Karpas-422 (cell line): ENCODE measurements around the gene PLAC8. TPM values are rescaled to one million over a fixed set of nuclear protein-coding genes. Genes with fewer than 3 reads are reported as not detected.

ENCODE experiments used
- DNase-seq: peaks from one replicate; pipeline ENCODE4 v3.0.0-alpha.2; 2015
- H2AFZ ChIP-seq: fragments of 200-600 bp; sonication (generic); 2 replicates; pipeline ENCODE4 v1.6.1; 2014; ENCODE audit warnings: antibody characterized with exemption, low read length, mixed read lengths
- H3K27ac ChIP-seq: fragments of 200-600 bp; sonication (generic); 2 replicates; pipeline ENCODE4 v1.5.1; 2014; ENCODE audit warnings: mild to moderate bottlenecking, low read length, moderate library complexity
- H3K27me3 ChIP-seq: fragments of 200-600 bp; sonication (generic); 2 replicates; pipeline ENCODE4 v1.6.1; 2014; ENCODE audit warnings: low read length, mixed read lengths
- H3K36me3 ChIP-seq: fragments of 200-600 bp; sonication (generic); 2 replicates; pipeline ENCODE4 v1.6.1; 2014; ENCODE audit warnings: low read length, mixed read lengths; ENCODE audit not compliant: insufficient read depth
- H3K4me1 ChIP-seq: fragments of 200-600 bp; sonication (generic); 2 replicates; pipeline ENCODE4 v1.6.1; 2014; ENCODE audit warnings: mild to moderate bottlenecking, low read length, mixed read lengths
- H3K4me2 ChIP-seq: fragments of 200-600 bp; sonication (generic); 2 replicates; pipeline ENCODE4 v1.6.1; 2014; ENCODE audit warnings: low read length, low read depth, mild to moderate bottlenecking; ENCODE audit not compliant: poor library complexity, severe bottlenecking
- H3K4me3 ChIP-seq: fragments of 200-600 bp; sonication (generic); 2 replicates; pipeline ENCODE4 v1.5.1; 2014; ENCODE audit warnings: mild to moderate bottlenecking, antibody characterized with exemption, low read length, mixed read lengths
- H3K79me2 ChIP-seq: fragments of 200-600 bp; sonication (generic); 2 replicates; pipeline ENCODE4 v1.6.1; 2014; ENCODE audit warnings: mild to moderate bottlenecking, low read length, mixed read lengths
- H3K9ac ChIP-seq: fragments of 200-600 bp; sonication (generic); 2 replicates; pipeline ENCODE4 v1.6.0; 2014; ENCODE audit warnings: low read length
- H3K9me2 ChIP-seq: fragments of 200-600 bp; sonication (generic), shearing (Covaris generic); replicated peaks from 2 replicates; pipeline ENCODE4 v1.6.0; 2014; ENCODE audit warnings: mild to moderate bottlenecking, low read length, moderate library complexity; ENCODE audit not compliant: insufficient read depth
- H3K9me3 ChIP-seq: fragments of 300-700, 200-600 bp; sonication (generic); 2 replicates; pipeline ENCODE4 v1.6.1; 2014; ENCODE audit warnings: low read length, mixed read lengths
- H4K20me1 ChIP-seq: fragments of 200-600 bp; sonication (generic); 2 replicates; pipeline ENCODE4 v1.6.1; 2014; ENCODE audit warnings: mild to moderate bottlenecking, antibody characterized with exemption, low read length, low read depth; ENCODE audit not compliant: insufficient read depth
- total RNA-seq: library from RNA; depleted of rRNA; stranded (reverse); fragments of >200 nt; shearing (Covaris generic); gene quantifications from 2 replicates; pipeline ENCODE4 v1.2.3, GENCODE V29; 2014; ENCODE audit warnings: low replicate concordance

Gene PLAC8
- total RNA-seq, 1 experiment from 2014 or later: not detected

GRCh38 chr4:83139514-83140156 lies 25.1 kb upstream of the PLAC8 start:
- Histone ChIP-seq H3K27ac (no peak overlapping the region), H3K27me3 (no peaks in the 10 kb centered on the region), H4K20me1 (no peaks in the 10 kb centered on the region), H3K9me2 (no peaks in the 10 kb centered on the region), H3K4me3 (no peak overlapping the region), H3K36me3 (no peaks in the 10 kb centered on the region), H3K4me1 (no peaks in the 10 kb centered on the region), H3K9ac (no peak overlapping the region), H3K79me2 (no peaks in the 10 kb centered on the region), H3K4me2 (no peak overlapping the region), H3K9me3 (no peaks in the 10 kb centered on the region), H2AFZ (no peak overlapping the region)
- no peak for DNase-seq

GRCh38 chr4:83138946-83139345 lies 24.4 kb upstream of the PLAC8 start:
- DNase-seq: no peak
- no peak overlapping the region for H2AFZ ChIP-seq
- H4K20me1 ChIP-seq: no peaks in the 10 kb centered on the region
- H3K79me2 ChIP-seq: no peaks in the 10 kb centered on the region
- no peaks in the 10 kb centered on the region for H3K36me3 ChIP-seq
- no peak overlapping the region for H3K4me3 ChIP-seq
- no peaks in the 10 kb centered on the region for H3K4me1 ChIP-seq
- H3K9me3 ChIP-seq: no peaks in the 10 kb centered on the region
- no peak overlapping the region for H3K27ac ChIP-seq
- no peak overlapping the region for H3K9ac ChIP-seq
- H3K27me3 ChIP-seq: no peaks in the 10 kb centered on the region
- H3K4me2 ChIP-seq: no peak overlapping the region
- no peaks in the 10 kb centered on the region for H3K9me2 ChIP-seq

DNA sequence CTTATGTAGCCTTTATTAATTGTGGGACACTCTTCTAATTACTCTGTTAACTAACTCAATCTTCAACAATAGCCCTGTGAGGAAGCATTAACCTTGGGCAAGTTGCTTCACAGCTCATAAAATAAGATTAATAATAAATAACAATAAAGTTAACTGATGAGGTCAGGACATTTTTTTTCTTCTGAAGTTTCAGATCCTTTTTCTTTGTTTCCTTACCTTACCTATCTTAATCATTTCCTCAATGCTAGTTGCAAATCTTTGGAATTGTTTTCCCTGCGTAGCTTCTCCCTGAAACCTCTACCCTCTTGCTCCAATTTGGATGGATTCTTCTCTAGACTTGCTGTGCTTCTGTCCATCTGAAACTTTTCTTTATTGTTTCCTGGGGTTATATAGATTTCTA lies 17.5 kb upstream of the PLAC8 start:
- H3K27me3 ChIP-seq: no peaks in the 10 kb centered on the region
- no peak for DNase-seq
- H3K79me2 ChIP-seq: no peaks in the 10 kb centered on the region
- H3K9ac ChIP-seq: no peak overlapping the region
- no peak overlapping the region for H2AFZ ChIP-seq
- H3K9me2 ChIP-seq: no peaks in the 10 kb centered on the region
- no peak overlapping the region for H3K4me2 ChIP-seq
- H4K20me1 ChIP-seq: no peaks in the 10 kb centered on the region
- no peak overlapping the region for H3K27ac ChIP-seq
- H3K9me3 ChIP-seq: no peaks in the 10 kb centered on the region
- H3K4me1 ChIP-seq: no peaks in the 10 kb centered on the region
- H3K4me3 ChIP-seq: no peak overlapping the region
- no peaks in the 10 kb centered on the region for H3K36me3 ChIP-seq

DNA sequence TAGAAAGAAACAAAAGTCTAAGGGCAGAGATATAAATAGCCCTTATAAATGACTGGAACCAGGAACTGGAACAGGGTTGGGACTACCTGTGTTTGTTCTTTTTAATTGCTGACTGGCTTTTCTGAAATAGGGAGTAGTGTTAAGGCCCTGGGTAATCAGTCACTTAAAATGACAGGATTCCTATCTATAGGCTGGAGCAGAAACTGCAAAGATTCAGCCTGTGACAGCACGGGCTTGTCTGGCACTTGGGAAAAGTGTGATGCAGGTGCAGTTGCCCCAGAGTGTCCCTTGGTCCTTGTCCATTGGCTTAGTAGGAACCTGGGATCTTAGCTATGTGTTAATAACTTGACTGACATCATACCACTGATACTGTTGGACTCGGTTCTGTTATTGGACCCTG lies 14.7 kb upstream of the PLAC8 start:
- Histone ChIP-seq H3K36me3 (no peaks in the 10 kb centered on the region), H3K9ac (no peak overlapping the region), H3K27ac (no peak overlapping the region), H2AFZ (no peak overlapping the region), H3K9me2 (no peaks in the 10 kb centered on the region), H3K4me2 (no peak overlapping the region), H3K27me3 (no peaks in the 10 kb centered on the region), H3K4me3 (no peak overlapping the region), H3K79me2 (no peaks in the 10 kb centered on the region), H4K20me1 (no peaks in the 10 kb centered on the region), H3K9me3 (no peaks in the 10 kb centered on the region), H3K4me1 (no peaks in the 10 kb centered on the region)
- DNase-seq: no peak

DNA sequence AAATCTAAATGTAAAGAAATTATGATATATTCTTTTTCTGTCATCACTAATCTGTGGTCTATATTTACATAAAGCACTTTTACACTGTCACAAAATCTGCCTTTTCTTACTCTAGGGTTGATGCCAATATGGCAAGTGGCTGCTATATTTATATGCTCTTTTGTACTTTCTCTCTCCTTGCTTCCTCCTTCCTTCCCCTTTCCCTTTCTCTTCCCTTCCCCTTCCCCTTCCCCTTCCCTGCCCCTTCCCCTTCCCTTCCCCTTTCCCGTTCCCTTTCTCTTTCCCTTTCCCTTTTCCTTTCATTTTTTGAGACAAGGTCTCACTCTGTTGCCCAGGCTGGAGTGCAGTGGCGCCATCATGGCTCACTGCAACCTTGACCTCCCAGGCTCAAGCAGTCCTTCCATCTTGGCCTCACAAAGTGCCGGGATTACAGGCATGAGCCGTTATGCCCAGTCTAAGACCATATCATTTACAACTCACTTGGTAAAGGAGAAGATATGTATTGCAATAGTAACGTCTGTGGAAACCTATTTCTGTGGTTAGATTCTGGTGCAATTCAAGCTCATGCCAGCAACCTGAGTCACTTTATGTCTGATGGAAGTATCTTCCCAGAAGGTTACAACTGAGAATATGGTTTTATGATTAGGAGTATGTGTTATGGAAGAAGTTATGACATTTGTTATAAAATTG lies 13.9 kb upstream of the PLAC8 start:
- Histone ChIP-seq H3K79me2 (no peaks in the 10 kb centered on the region), H3K27me3 (no peaks in the 10 kb centered on the region), H3K4me1 (no peaks in the 10 kb centered on the region), H2AFZ (no peak overlapping the region), H3K36me3 (no peaks in the 10 kb centered on the region), H3K9ac (no peak overlapping the region), H3K9me3 (no peaks in the 10 kb centered on the region), H3K4me2 (no peak overlapping the region), H4K20me1 (no peaks in the 10 kb centered on the region), H3K9me2 (no peaks in the 10 kb centered on the region), H3K4me3 (no peak overlapping the region), H3K27ac (no peak overlapping the region)
- no peak for DNase-seq

DNA sequence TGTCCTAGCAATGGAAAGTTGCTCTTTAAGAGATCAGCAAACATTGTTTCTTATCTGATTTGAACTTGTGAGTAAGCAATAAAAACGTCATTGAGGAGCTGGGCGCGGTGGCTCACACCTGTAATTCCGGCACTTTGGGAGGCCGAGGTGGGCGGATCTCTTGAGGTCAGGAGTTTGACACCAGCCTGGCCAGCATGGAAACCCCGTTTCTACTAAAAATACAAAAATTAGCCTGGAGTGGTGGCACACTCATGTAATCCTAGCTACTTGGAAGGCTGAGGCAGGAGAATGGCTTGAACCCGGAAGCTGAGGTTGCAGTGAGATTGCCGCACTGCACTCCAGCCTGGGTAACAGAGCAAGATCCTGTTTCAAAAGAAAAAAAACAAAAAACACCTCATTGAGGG lies 11.2 kb upstream of the PLAC8 start:
- no peaks in the 10 kb centered on the region for H3K4me1 ChIP-seq
- DNase-seq: no peak
- H3K4me3 ChIP-seq: no peak overlapping the region
- no peaks in the 10 kb centered on the region for H3K9me3 ChIP-seq
- no peak overlapping the region for H3K27ac ChIP-seq
- H3K79me2 ChIP-seq: no peaks in the 10 kb centered on the region
- H3K36me3 ChIP-seq: no peaks in the 10 kb centered on the region
- no peaks in the 10 kb centered on the region for H3K27me3 ChIP-seq
- no peaks in the 10 kb centered on the region for H3K9me2 ChIP-seq
- H3K9ac ChIP-seq: no peak overlapping the region
- no peak overlapping the region for H3K4me2 ChIP-seq
- H4K20me1 ChIP-seq: no peaks in the 10 kb centered on the region
- no peak overlapping the region for H2AFZ ChIP-seq

GRCh38 chr4:83124111-83124780 lies 9.7 kb upstream of the PLAC8 start:
- Histone ChIP-seq H3K27ac (no peak overlapping the region), H2AFZ (no peak overlapping the region), H3K9ac (no peak overlapping the region), H3K36me3 (no peaks in the 10 kb centered on the region), H3K27me3 (no peaks in the 10 kb centered on the region), H3K9me3 (no peaks in the 10 kb centered on the region), H3K9me2 (no peaks in the 10 kb centered on the region), H3K4me3 (no peak overlapping the region), H3K79me2 (no peaks in the 10 kb centered on the region), H3K4me2 (no peak overlapping the region), H3K4me1 (no peaks in the 10 kb centered on the region), H4K20me1 (no peaks in the 10 kb centered on the region)
- no peak for DNase-seq

- Histone ChIP-seq H3K9me2 (no peaks in the 10 kb centered on the region), H3K9ac (no peak overlapping the region), H3K4me3 (no peak overlapping the region), H3K79me2 (no peaks in the 10 kb centered on the region), H3K4me2 (no peak overlapping the region), H3K27ac (no peak overlapping the region), H4K20me1 (no peaks in the 10 kb centered on the region), H3K36me3 (no peaks in the 10 kb centered on the region), H3K27me3 (no peaks in the 10 kb centered on the region), H2AFZ (no peak overlapping the region), H3K4me1 (no peaks in the 10 kb centered on the region), H3K9me3 (no peaks in the 10 kb centered on the region)
- no peak for DNase-seq
Measured at GRCh38 chr4:83121246-83121645, 6.7 kb upstream of the PLAC8 start.
